GM12892 (cell line): ENCODE results near the gene ID1.

Experiments
- POLR2A ChIP-seq: IDR thresholded peaks from 2 replicates; pipeline ENCODE4 v1.6.1; 2011; ENCODE audit warnings: low read depth, low read length, control low read depth
- POLR2AphosphoS5 ChIP-seq: IDR thresholded peaks from 2 replicates; pipeline ENCODE4 v1.6.1; 2011; ENCODE audit warnings: low read depth, low read length, control low read depth

DNA sequence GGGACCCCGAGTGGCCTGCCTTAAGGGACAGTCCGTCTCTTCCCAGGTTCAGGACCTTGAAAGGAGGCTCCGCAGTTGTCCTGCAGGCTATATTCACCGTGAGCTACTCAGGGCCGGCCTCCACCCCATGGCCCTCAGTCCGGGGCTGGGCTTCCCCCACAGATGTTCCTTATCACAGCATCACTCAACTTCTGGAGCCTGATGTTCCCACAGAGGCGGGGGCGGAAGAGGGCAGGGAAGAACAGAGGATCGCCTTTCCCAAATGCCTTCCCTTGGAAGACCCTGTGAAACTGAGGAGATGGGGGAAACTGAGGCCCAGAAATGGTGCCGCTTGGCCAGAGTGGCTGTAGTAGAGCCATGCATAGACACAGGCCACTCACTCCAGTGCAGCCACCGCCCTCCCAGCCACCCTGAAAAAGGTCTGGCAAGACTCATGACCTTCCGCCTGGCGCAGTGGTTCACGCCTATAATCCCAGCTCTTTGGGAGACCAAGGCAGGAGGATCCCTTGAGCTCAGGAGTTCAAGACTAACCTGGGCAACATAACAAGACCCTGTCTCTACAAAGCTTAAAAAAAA is 28.3 kb downstream of the ID1 start:
- TF ChIP-seq POLR2A (no peak), POLR2AphosphoS5 (no peak)
